Type B pancreatic cell (in vitro differentiated cells): ENCODE data around the gene DCAF6. TPM values are rescaled to one million over a fixed set of nuclear protein-coding genes. Genes with fewer than 3 reads are reported as not detected.

Experiments used
- DNase-seq: peaks from one replicate; pipeline ENCODE4 v3.0.0; 2021; ENCODE audit warnings: mixed read lengths; ENCODE audit not compliant: unreplicated experiment; ENCODE audit errors: extremely low spot score
- H3K27ac Mint-ChIP-seq: 2 replicates; pipeline ENCODE4 v1.8.0; 2021; ENCODE audit warnings: mild to moderate bottlenecking, mixed read lengths
- H3K27me3 Mint-ChIP-seq: 2 replicates; pipeline ENCODE4 v1.8.0; 2021; ENCODE audit warnings: mixed read lengths
- H3K36me3 Mint-ChIP-seq: 2 replicates; pipeline ENCODE4 v1.8.0; 2021; ENCODE audit warnings: mixed read lengths
- H3K4me1 Mint-ChIP-seq: one replicate; pipeline ENCODE4 v1.8.0; 2021; ENCODE audit warnings: mixed read lengths; ENCODE audit not compliant: unreplicated experiment
- H3K4me3 Mint-ChIP-seq: 2 replicates; pipeline ENCODE4 v1.8.0; 2021; ENCODE audit warnings: mild to moderate bottlenecking, mixed read lengths
- H3K9me3 Mint-ChIP-seq: 2 replicates; pipeline ENCODE4 v1.8.0; 2021; ENCODE audit warnings: mixed read lengths
- total RNA-seq: library from RNA; stranded (reverse); gene quantifications from 2 replicates; pipeline ENCODE4 v1.2.1, GENCODE V29; 2021; ENCODE audit warnings: low replicate concordance
- TF ChIP-seq, protein P1 (sequence below): fragments of 200-600 bp; sonication (generic); conservative IDR thresholded peaks from 2 replicates; pipeline ENCODE4 v1.5.0; 2021; ENCODE audit warnings: antibody characterized with exemption, mild to moderate bottlenecking

DCAF6 gene
- total RNA-seq, 1 donor from 2014 or later: 27.2 TPM

DNA sequence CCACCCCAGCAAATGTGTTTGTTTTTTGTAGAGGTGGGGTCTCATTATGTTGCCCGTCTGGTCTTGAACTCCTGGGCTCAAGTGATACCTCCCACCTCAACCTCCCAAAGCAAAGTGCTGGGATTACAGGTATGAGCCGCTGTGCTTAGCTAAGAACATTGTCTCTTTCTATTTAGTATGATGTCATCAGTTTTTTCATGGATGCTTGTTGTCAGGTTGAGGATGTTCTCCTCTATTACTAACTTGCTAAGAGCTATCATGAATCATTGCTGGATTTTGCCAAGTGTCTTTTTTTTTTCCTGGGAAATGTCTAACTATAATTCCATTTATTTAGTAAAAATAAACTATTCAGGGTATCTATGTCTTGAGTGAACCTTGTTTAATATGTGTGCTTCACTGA, 19.4 kb downstream of the DCAF6 start:
- H3K4me1 Mint-ChIP-seq: peaks cover under 1% of the 10 kb centered on the region
- H3K36me3 Mint-ChIP-seq: peaks cover 33% of the 10 kb centered on the region

DNA sequence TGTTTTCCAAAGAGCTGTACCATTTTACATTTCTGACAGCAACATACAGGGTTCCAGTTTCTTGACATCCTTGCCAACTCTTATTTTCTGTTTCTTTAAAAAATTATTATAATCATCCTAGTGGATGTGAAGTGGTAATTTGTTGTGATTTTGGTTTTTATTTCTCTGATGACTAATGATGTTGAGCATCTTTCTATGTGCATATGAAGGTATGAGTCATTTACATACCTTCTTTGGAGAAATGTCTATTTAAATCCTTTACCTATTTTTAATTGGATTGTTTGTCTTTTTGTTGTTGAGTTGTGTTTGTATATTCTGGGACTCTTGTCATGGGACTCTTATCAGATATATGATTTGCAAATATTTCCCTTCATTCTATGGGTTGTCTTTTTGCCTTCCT, 21.2 kb downstream of the DCAF6 start:
- H3K4me3 Mint-ChIP-seq: no peak overlapping the region
- DNase-seq: no peak
- H3K4me1 Mint-ChIP-seq: no peaks in the 10 kb centered on the region
- H3K27me3 Mint-ChIP-seq: no peaks in the 10 kb centered on the region
- H3K36me3 Mint-ChIP-seq: peaks cover 33% of the 10 kb centered on the region
- TF ChIP-seq, protein P1, sequence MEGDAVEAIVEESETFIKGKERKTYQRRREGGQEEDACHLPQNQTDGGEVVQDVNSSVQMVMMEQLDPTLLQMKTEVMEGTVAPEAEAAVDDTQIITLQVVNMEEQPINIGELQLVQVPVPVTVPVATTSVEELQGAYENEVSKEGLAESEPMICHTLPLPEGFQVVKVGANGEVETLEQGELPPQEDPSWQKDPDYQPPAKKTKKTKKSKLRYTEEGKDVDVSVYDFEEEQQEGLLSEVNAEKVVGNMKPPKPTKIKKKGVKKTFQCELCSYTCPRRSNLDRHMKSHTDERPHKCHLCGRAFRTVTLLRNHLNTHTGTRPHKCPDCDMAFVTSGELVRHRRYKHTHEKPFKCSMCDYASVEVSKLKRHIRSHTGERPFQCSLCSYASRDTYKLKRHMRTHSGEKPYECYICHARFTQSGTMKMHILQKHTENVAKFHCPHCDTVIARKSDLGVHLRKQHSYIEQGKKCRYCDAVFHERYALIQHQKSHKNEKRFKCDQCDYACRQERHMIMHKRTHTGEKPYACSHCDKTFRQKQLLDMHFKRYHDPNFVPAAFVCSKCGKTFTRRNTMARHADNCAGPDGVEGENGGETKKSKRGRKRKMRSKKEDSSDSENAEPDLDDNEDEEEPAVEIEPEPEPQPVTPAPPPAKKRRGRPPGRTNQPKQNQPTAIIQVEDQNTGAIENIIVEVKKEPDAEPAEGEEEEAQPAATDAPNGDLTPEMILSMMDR: no peak
- H3K27ac Mint-ChIP-seq: no peak overlapping the region
- H3K9me3 Mint-ChIP-seq: no peaks in the 10 kb centered on the region

More for the DNA sequence above, 19.4 kb downstream of the DCAF6 start:
- H3K27me3 Mint-ChIP-seq: no peaks in the 10 kb centered on the region
- H3K4me3 Mint-ChIP-seq: no peak overlapping the region
- TF ChIP-seq, protein P1: no peak
- no peak overlapping the region for H3K27ac Mint-ChIP-seq
- no peak for DNase-seq
- H3K9me3 Mint-ChIP-seq: no peaks in the 10 kb centered on the region

GRCh38 chr1:167964646-167965045, 28.2 kb downstream of the DCAF6 start:
- Mint-ChIP-seq H3K4me3 (no peak overlapping the region), H3K27me3 (no peaks in the 10 kb centered on the region), H3K9me3 (no peaks in the 10 kb centered on the region), H3K4me1 (no peaks in the 10 kb centered on the region), H3K27ac (no peak overlapping the region), H3K36me3 (peaks cover 35% of the 10 kb centered on the region)
- TF ChIP-seq, protein P1: no peak
- DNase-seq: no peak

- H3K4me3 Mint-ChIP-seq: no peak overlapping the region
- no peaks in the 10 kb centered on the region for H3K9me3 Mint-ChIP-seq
- DNase-seq: no peak
- H3K27ac Mint-ChIP-seq: no peak overlapping the region
- H3K27me3 Mint-ChIP-seq: no peaks in the 10 kb centered on the region
- peaks cover 35% of the 10 kb centered on the region for H3K36me3 Mint-ChIP-seq
- TF ChIP-seq, protein P1: no peak
- H3K4me1 Mint-ChIP-seq: no peaks in the 10 kb centered on the region
Measured at GRCh38 chr1:167966050-167966449, 29.6 kb downstream of the DCAF6 start.

- TF ChIP-seq, protein P1: no peak
- DNase-seq: no peak
- Mint-ChIP-seq H3K27ac (no peak overlapping the region), H3K4me3 (no peak overlapping the region), H3K4me1 (no peaks in the 10 kb centered on the region), H3K9me3 (no peaks in the 10 kb centered on the region), H3K36me3 (peaks cover 30% of the 10 kb centered on the region), H3K27me3 (no peaks in the 10 kb centered on the region)
Measured at GRCh38 chr1:167968569-167968968, 32.1 kb downstream of the DCAF6 start.

- H3K27ac Mint-ChIP-seq: no peak overlapping the region
- H3K4me3 Mint-ChIP-seq: no peak overlapping the region
- H3K9me3 Mint-ChIP-seq: peaks cover 4% of the 10 kb centered on the region
- peaks cover 21% of the 10 kb centered on the region for H3K36me3 Mint-ChIP-seq
- DNase-seq: no peak
- TF ChIP-seq, protein P1: no peak
- no peaks in the 10 kb centered on the region for H3K4me1 Mint-ChIP-seq
- no peaks in the 10 kb centered on the region for H3K27me3 Mint-ChIP-seq
Measured at GRCh38 chr1:167973832-167974231, 37.3 kb downstream of the DCAF6 start.
